ENCODE measurements around the gene GJB3. TPM values are rescaled to one million over a fixed set of nuclear protein-coding genes. Genes with fewer than 3 reads are reported as not detected.
A peak's percentile ranks its signal among the peaks of the same experiment; 100 is the strongest.

Gene GJB3
- total and polyA plus RNA-seq, 8 donors, result 0.09 to 0.72 (median 0.15) TPM; not detected in 1

GRCh38 chr1:34778381-34778780 lies 2.6 kb upstream of the GJB3 start:
- H3K4me1 ChIP-seq, result peaks cover 0 to 13% (median 5%) of the 10 kb centered on the region in 3 donors
- 70 to 83% methylated on average over 6 of the region's 6 CpGs for WGBS, 2 donors
- no peak overlapping the region for H3K27ac ChIP-seq
- no peaks in the 10 kb centered on the region for H3K36me3 ChIP-seq
- intact Hi-C loops (cut with DNase I), result no loop called here
- no peak for TF ChIP-seq CTCF (IDR thresholded peaks at IDR 0.05)
- no peaks in the 10 kb centered on the region for H3K9me3 ChIP-seq
- FAIRE-seq (no peak), ATAC-seq (no peak), DNase-seq (no peak)
- no peak overlapping the region for H3K4me3 ChIP-seq
- H3K27me3 ChIP-seq, result no peaks in the 10 kb centered on the region

DNA sequence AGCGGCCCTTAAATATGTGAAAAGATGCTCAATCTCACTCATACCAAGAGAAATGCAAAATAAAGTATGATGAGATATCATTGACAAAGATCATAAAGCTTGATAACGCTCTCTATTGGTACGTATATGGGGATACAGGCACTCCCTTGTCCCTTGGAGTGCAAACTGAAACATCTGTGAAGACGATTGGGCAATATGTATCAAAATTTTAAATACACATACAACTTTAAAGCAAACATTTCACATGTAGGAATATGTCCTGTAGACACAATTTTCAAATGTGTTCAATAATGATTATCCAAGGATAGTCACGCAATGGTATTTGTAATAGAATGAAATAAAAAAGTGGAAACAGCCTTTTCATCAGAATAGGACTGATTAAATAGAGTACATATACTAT lies 2.0 kb upstream of the GJB3 start:
- WGBS, 2 donors, result 79 to 82% methylated on average over 5 of the region's 5 CpGs
- DNase-seq (no peak), ATAC-seq (no peak), FAIRE-seq (no peak)
- no peaks in the 10 kb centered on the region for H3K36me3 ChIP-seq
- H3K27me3 ChIP-seq, result no peaks in the 10 kb centered on the region
- intact Hi-C loops (cut with DNase I), result no loop called here
- no peaks in the 10 kb centered on the region for H3K9me3 ChIP-seq
- TF ChIP-seq CTCF (IDR thresholded peaks at IDR 0.05), result no peak
- no peak overlapping the region for H3K27ac ChIP-seq
- H3K4me3 ChIP-seq, result no peak overlapping the region
- peaks cover 0 to 13% (median 5%) of the 10 kb centered on the region in 3 donors for H3K4me1 ChIP-seq

- Histone ChIP-seq H3K36me3 (no peaks in the 10 kb centered on the region), H3K27ac (no peak overlapping the region), H3K4me1 (peaks cover 0 to 13% (median 5%) of the 10 kb centered on the region in 3 donors), H3K4me3 (no peak overlapping the region), H3K27me3 (no peaks in the 10 kb centered on the region), H3K9me3 (no peaks in the 10 kb centered on the region)
- DNase-seq (no peak), ATAC-seq (no peak), FAIRE-seq (no peak)
- no peak for TF ChIP-seq CTCF (IDR thresholded peaks at IDR 0.05)
- whole genome bisulfite sequencing, 2 donors, result 76 to 85% methylated on average over 5 of the region's 5 CpGs
- intact Hi-C loops (cut with DNase I), result no loop called here
These were observed 1.5 kb upstream of the GJB3 start for GRCh38 chr1:34779526-34779925.

- Histone ChIP-seq H3K9me3 (no peaks in the 10 kb centered on the region), H3K36me3 (no peaks in the 10 kb centered on the region), H3K27ac (no peak overlapping the region), H3K27me3 (no peaks in the 10 kb centered on the region), H3K4me3 (no peak overlapping the region), H3K4me1 (peaks cover 0 to 13% (median 5%) of the 10 kb centered on the region in 3 donors)
- 83 to 84% methylated on average over 5 of the region's 5 CpGs for WGBS, 2 donors
- no peak for FAIRE-seq
- intact Hi-C loops (cut with DNase I), result no loop called here
- DNase-seq, result no peak
- no peak for ATAC-seq
- no peak for TF ChIP-seq CTCF (IDR thresholded peaks at IDR 0.05)
These were observed 1.1 kb upstream of the GJB3 start for GRCh38 chr1:34779962-34780361.

GRCh38 chr1:34780528-34780927 lies 486 bp upstream of the GJB3 start:
- no peak for DNase-seq
- H3K4me3 ChIP-seq, result peak overlapping the region in 1 of 4 donors; percentile 48
- intact Hi-C loops (cut with DNase I), result no loop called here
- no peaks in the 10 kb centered on the region for H3K36me3 ChIP-seq
- no peaks in the 10 kb centered on the region for H3K9me3 ChIP-seq
- 80 to 83% methylated on average over 2 of the region's 2 CpGs for WGBS, 2 donors
- no peak overlapping the region for H3K27ac ChIP-seq
- FAIRE-seq, result no peak
- ATAC-seq, result no peak
- peaks cover 0 to 13% (median 5%) of the 10 kb centered on the region in 3 donors for H3K4me1 ChIP-seq
- TF ChIP-seq CTCF (IDR thresholded peaks at IDR 0.05), result no peak
- no peaks in the 10 kb centered on the region for H3K27me3 ChIP-seq
